Ishikawa (cell line): ENCODE results near the gene KRT13.

ENCODE experiments used
- CREB1 ChIP-seq: IDR thresholded peaks from 2 replicates; pipeline ENCODE4 v1.6.1; 2012; ENCODE audit warnings: low read depth
- EP300 ChIP-seq: IDR thresholded peaks from 2 replicates; pipeline ENCODE4 v1.6.1; 2012; ENCODE audit warnings: borderline replicate concordance
- TAF1 ChIP-seq: IDR thresholded peaks from 2 replicates; pipeline ENCODE4 v1.6.1; 2012; ENCODE audit warnings: low read depth, mild to moderate bottlenecking
- TCF12 ChIP-seq: IDR thresholded peaks from 2 replicates; pipeline ENCODE4 v1.6.1; 2012; ENCODE audit warnings: low read depth
- YY1 ChIP-seq: IDR thresholded peaks from 2 replicates; pipeline ENCODE4 v1.6.1; 2012; ENCODE audit warnings: low read depth
- TF ChIP-seq, protein P1 (sequence below): IDR thresholded peaks from 2 replicates; pipeline ENCODE4 v1.6.1; 2012; ENCODE audit warnings: low read depth, mild to moderate bottlenecking

DNA sequence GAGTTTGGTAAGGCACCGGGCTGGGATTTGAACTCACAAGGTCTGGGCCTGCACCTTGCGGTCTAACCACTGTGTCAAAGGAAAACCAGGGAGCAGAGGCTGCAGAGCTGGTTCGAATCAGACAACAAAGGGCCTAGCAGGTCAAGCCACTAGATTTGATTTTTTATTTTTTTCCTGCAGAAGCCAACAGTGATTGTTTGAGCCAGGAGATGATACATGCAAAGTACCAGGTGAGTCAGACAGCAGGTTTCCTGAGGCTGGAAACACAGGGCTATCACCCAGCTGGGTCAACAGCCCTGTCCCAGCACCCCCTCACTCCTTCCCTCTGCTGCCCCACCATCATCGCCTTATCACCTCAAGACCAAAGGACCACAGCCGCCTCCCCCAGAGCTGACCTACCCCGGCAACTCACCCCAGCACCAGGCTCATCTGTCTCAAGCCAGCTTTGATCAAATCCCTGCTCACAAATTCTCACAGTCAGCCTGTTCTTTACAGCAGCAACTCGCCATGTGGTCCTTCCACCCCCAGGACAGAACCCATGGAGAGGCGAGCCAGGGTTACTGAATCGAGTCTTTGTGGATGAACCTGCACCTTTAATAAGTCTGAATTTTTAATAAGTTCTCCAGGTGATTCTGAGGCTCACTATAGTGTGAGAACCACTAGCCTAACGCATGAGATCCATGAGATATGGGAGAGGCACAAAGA, 35.7 kb upstream of the KRT13 start:
- TF ChIP-seq EP300 (no peak), TAF1 (no peak), TCF12 (no peak), CREB1 (no peak), YY1 (no peak)
- TF ChIP-seq, protein P1, sequence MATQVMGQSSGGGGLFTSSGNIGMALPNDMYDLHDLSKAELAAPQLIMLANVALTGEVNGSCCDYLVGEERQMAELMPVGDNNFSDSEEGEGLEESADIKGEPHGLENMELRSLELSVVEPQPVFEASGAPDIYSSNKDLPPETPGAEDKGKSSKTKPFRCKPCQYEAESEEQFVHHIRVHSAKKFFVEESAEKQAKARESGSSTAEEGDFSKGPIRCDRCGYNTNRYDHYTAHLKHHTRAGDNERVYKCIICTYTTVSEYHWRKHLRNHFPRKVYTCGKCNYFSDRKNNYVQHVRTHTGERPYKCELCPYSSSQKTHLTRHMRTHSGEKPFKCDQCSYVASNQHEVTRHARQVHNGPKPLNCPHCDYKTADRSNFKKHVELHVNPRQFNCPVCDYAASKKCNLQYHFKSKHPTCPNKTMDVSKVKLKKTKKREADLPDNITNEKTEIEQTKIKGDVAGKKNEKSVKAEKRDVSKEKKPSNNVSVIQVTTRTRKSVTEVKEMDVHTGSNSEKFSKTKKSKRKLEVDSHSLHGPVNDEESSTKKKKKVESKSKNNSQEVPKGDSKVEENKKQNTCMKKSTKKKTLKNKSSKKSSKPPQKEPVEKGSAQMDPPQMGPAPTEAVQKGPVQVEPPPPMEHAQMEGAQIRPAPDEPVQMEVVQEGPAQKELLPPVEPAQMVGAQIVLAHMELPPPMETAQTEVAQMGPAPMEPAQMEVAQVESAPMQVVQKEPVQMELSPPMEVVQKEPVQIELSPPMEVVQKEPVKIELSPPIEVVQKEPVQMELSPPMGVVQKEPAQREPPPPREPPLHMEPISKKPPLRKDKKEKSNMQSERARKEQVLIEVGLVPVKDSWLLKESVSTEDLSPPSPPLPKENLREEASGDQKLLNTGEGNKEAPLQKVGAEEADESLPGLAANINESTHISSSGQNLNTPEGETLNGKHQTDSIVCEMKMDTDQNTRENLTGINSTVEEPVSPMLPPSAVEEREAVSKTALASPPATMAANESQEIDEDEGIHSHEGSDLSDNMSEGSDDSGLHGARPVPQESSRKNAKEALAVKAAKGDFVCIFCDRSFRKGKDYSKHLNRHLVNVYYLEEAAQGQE, result no peak
